Subcutaneous adipose tissue (tissue), 4 donors: ENCODE results near the gene SH3GL1. TPM values are rescaled to one million over a fixed set of nuclear protein-coding genes. Genes with fewer than 3 reads are reported as not detected.

Experiments used
- CTCF ChIP-seq: fragments of 450-650 bp; IDR thresholded peaks from one replicate; pipeline ENCODE4 v1.5.1; 2016; ENCODE audit warnings: low read depth, mild to moderate bottlenecking, control low read depth, antibody characterized with exemption, moderate library complexity
- total RNA-seq, 4 donors: library from RNA; depleted of rRNA; stranded (reverse); fragments of >200 nt; gene quantifications; one replicate each; pipeline ENCODE4 v1.1.0, GENCODE V29; 2016

SH3GL1 gene
- total RNA-seq, 4 donors from 2014 or later, result 28.7 to 43.9 (median 36.4) TPM

DNA sequence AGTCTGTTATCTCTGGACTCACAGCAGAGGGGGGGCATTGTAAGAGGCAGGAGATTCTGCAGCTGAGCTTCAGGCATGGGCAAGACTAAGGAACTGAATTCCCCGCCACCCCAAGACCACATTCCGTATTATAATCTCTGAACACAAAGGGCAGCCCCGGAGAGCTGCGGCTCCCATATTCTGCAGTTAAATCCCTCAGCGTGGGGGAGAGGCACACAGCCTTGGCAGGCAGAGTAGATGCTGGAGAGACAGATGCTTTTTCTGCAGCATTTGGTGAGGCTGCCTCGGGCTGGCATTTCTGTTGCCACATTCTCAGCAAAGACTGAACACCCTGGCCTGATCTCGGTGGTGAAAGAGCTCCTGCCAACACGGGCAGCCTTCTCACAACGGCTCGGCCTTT, 15.0 kb upstream of the SH3GL1 start:
- no peak for TF ChIP-seq CTCF

DNA sequence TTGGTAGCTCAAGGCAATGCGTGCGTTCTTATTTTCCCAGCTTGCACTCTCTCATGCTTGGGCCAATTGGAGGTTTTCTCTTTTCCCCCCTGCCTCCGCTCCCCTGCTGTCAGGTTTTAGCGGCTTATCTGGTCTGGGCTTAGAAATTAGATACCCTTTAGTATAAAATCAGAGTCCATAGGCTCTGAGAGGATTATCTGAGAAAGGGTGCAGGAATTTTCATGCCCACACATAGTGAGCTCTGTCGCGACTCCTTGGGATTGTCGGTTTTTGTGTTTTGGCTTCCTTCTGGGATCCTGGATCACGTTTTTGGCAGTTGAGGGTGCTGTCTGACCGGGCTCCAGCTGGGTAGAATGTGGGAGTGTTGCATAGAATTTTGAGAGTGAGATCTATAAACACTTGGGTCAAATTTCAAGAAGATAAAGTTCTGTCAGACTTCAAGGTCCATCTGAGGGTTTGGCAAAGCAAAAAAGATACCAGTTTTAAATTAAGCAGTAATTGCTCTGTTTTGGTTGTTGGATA, 14.5 kb upstream of the SH3GL1 start:
- no peak for TF ChIP-seq CTCF

- no peak for TF ChIP-seq CTCF
Measured at GRCh38 chr19:4414144-4414799, 13.9 kb upstream of the SH3GL1 start.

- no peak for TF ChIP-seq CTCF
Measured at GRCh38 chr19:4413588-4413987, 13.2 kb upstream of the SH3GL1 start.

GRCh38 chr19:4409123-4409933, 9.0 kb upstream of the SH3GL1 start:
- TF ChIP-seq CTCF, result no peak

DNA sequence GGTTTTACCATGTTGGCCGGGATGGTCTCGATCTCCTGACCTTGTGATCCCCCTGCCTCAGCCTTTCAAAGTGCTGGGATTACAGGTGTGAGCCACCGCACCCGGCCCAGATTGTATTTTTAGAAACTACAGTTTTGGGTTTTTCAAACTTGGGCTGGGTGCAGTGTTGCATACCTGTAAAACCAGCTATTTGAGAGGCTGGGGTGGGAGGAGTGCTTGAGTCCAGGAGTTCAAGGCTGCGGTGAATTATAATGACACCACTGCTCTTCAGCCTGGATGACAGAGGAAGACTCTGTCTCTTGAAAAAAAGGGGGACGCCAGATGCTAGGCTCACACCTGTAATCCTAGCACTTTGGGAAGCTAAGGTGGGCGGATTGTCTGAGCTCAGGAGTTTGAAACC, 6.3 kb upstream of the SH3GL1 start:
- TF ChIP-seq CTCF, result no peak

- TF ChIP-seq CTCF, result no peak
Measured at GRCh38 chr19:4405977-4406376, 5.6 kb upstream of the SH3GL1 start.
